ENCODE data around the gene SPATA32. TPM values are rescaled to one million over a fixed set of nuclear protein-coding genes. Genes with fewer than 3 reads are reported as not detected.
"Not testable (repeated sequence)": the region's sequence is repeated elsewhere in the genome, so short reads cannot be mapped to it uniquely, and the experiment has no call there.

SPATA32 gene
- polyA plus RNA-seq, 2 donors = not detected

DNA sequence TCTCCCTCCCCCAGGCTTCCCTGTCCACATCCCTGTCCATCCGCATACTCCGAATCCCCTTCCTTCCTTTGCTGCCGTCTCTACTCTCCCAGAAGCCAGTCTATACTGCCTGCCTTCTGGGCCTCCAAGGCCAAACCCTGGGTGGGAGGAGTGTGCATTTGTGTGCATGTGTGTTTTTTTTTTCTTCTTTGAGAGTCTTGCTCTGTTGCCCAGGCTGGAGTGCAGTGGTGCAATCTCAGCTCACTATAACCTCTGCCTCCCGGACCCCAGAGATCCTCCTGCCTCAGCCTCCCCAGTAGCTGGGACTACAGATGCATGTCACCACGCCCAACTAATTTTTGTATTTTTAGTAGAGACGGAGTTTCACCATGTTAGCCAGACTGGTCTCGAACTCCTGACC, 8.7 kb downstream of the SPATA32 start:
- not testable (repeated sequence) for H3K36me3 ChIP-seq (ENCODE audit: control insufficient read depth in 2 of 2, insufficient read depth in 2 of 2, low read length in 1 of 2); H3K27me3 ChIP-seq (ENCODE audit: control insufficient read depth in 1 of 2, insufficient read depth in 2 of 2, low read length in 2 of 2); H3K9me3 ChIP-seq (ENCODE audit: control insufficient read depth in 2 of 2, insufficient read depth in 1 of 2, low read depth in 1 of 2, low read length in 1 of 2); H3K27ac ChIP-seq (ENCODE audit: low read depth in 2 of 2, low read length in 1 of 2); H3K4me1 ChIP-seq (ENCODE audit: control insufficient read depth in 2 of 2, insufficient read depth in 2 of 2, low read length in 1 of 2); H3K4me3 ChIP-seq (ENCODE audit: low read depth in 1 of 2, low read length in 2 of 2)
- WGBS, 2 donors = 93 to 94% methylated on average over 7 of the region's 7 CpGs

DNA sequence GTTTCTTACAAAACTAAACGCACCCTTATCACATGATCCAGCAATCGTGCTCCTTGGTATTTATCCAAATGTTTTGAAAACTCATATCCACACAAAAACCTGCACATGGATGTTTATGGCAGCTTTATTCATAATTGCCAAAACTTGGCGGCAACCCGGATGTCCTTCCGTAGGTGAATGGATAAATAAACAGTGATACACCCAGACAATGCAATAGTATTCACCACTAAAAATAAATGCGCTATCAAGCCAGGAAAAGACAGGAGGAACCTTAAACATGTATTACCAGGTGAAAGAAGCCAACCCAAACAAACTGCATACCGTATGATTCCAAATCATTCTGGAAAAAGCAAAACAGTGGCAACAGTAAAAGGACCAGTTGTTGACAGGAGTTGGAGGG, 10.0 kb downstream of the SPATA32 start:
- H3K36me3 ChIP-seq (ENCODE audit: control insufficient read depth in 2 of 2, insufficient read depth in 2 of 2, low read length in 1 of 2) = no peaks in the 10 kb centered on the region
- H3K27me3 ChIP-seq (ENCODE audit: control insufficient read depth in 1 of 2, insufficient read depth in 2 of 2, low read length in 2 of 2) = no peaks in the 10 kb centered on the region
- H3K27ac ChIP-seq (ENCODE audit: low read depth in 2 of 2, low read length in 1 of 2) = no peak overlapping the region
- 56 to 57% methylated on average over 7 of the region's 7 CpGs for WGBS, 2 donors
- peaks cover 0 to 1% of the 10 kb centered on the region in 2 donors for H3K9me3 ChIP-seq (ENCODE audit: control insufficient read depth in 2 of 2, insufficient read depth in 1 of 2, low read depth in 1 of 2, low read length in 1 of 2)
- H3K4me3 ChIP-seq (ENCODE audit: low read depth in 1 of 2, low read length in 2 of 2) = no peak overlapping the region
- H3K4me1 ChIP-seq (ENCODE audit: control insufficient read depth in 2 of 2, insufficient read depth in 2 of 2, low read length in 1 of 2) = peaks cover 3 to 5% of the 10 kb centered on the region in 2 donors

DNA sequence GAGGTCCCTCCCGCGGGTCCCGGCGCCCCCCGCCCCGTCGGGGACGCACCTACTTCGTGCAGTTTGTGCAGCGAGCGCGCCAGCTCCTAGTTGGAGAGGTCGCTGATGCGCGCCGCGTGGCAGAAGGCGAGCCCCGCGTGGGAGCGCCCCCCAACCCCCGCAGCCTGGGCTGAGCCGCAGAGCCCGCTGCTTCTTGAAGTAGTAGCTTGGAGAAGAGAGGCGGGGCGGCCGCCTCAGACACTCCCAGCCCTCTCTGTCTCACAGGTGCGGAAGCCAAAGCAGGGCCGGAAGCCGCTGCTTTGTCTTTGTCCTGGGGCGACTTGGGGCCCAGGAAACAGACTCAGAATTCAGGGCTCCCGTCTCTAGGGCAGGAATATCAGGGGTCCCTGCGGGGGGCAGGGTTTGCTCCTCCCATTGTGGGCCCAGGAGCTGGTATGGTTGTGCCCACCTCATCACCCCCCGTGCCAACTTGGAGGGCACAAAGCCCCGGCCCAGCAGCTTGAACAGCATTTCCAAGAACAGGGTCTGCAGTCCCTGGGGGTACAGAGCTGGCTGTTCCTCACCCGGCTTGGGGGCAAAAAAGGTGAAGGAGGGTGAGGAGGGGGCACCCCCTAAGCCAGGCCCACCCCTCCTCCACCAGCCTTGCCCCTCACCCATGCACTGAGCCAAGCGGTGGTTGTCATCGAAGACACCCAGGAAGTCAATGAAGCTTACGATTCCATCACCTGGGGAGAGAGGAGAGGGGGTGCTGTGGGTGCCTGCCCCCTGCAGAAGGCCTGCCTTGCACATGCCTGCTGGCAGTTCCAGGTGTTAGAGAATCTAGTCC, 13.5 kb downstream of the SPATA32 start:
- Histone ChIP-seq H3K27ac (ENCODE audit: low read depth in 2 of 2, low read length in 1 of 2) (peak overlapping the region; percentile 87 to 90), H3K27me3 (ENCODE audit: control insufficient read depth in 1 of 2, insufficient read depth in 2 of 2, low read length in 2 of 2) (no peaks in the 10 kb centered on the region), H3K4me1 (ENCODE audit: control insufficient read depth in 2 of 2, insufficient read depth in 2 of 2, low read length in 1 of 2) (peaks cover 0 to 16% of the 10 kb centered on the region in 2 donors), H3K4me3 (ENCODE audit: low read depth in 1 of 2, low read length in 2 of 2) (peak overlapping the region; percentile 66 to 75), H3K36me3 (ENCODE audit: control insufficient read depth in 2 of 2, insufficient read depth in 2 of 2, low read length in 1 of 2) (peaks cover 0 to 8% of the 10 kb centered on the region in 2 donors), H3K9me3 (ENCODE audit: control insufficient read depth in 2 of 2, insufficient read depth in 1 of 2, low read depth in 1 of 2, low read length in 1 of 2) (no peaks in the 10 kb centered on the region)
- WGBS, 2 donors = 10 to 15% methylated on average over 32 to 39 of the region's 39 CpGs

GRCh38 chr17:45247429-45248131, 14.3 kb downstream of the SPATA32 start:
- H3K27me3 ChIP-seq (ENCODE audit: control insufficient read depth in 1 of 2, insufficient read depth in 2 of 2, low read length in 2 of 2) = no peaks in the 10 kb centered on the region
- 1% methylated on average over 59 to 61 of the region's 61 CpGs for WGBS, 2 donors
- H3K9me3 ChIP-seq (ENCODE audit: control insufficient read depth in 2 of 2, insufficient read depth in 1 of 2, low read depth in 1 of 2, low read length in 1 of 2) = no peaks in the 10 kb centered on the region
- peaks cover 0 to 16% of the 10 kb centered on the region in 2 donors for H3K4me1 ChIP-seq (ENCODE audit: control insufficient read depth in 2 of 2, insufficient read depth in 2 of 2, low read length in 1 of 2)
- H3K4me3 ChIP-seq (ENCODE audit: low read depth in 1 of 2, low read length in 2 of 2) = peak overlapping the region; percentile 66 to 75
- peak overlapping the region; percentile 87 to 90 for H3K27ac ChIP-seq (ENCODE audit: low read depth in 2 of 2, low read length in 1 of 2)
- peaks cover 0 to 10% of the 10 kb centered on the region in 2 donors for H3K36me3 ChIP-seq (ENCODE audit: control insufficient read depth in 2 of 2, insufficient read depth in 2 of 2, low read length in 1 of 2)

DNA sequence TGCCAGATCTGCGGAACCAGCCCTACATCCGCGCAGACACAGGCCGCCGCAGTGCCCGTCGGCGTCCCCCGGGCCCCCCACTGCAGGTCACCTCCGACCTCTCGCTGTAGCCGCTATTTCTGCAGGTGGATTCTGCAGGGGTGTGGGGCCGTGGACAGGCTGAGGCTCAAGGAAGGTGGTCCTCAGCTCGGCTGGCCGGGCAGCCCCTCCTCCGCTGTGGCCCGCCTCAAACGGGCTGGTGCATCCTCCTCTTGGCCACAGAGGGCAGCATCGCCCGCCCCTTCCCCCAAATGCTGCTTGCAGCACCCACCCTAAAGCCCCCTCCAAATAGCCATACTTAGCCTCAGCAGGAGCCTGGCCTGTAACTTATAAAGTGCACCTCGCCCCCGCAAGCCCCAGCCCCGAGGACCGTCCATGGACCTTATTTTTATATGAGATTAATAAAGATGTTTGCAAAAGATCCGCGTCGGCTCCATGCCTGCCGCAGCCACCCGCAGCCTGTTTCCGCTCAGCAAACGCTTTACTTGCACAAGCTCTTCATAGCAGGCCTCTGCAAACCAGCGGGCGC, 14.9 kb downstream of the SPATA32 start:
- H3K27me3 ChIP-seq (ENCODE audit: control insufficient read depth in 1 of 2, insufficient read depth in 2 of 2, low read length in 2 of 2) = no peaks in the 10 kb centered on the region
- peak overlapping the region; percentile 87 to 90 for H3K27ac ChIP-seq (ENCODE audit: low read depth in 2 of 2, low read length in 1 of 2)
- no peaks in the 10 kb centered on the region for H3K9me3 ChIP-seq (ENCODE audit: control insufficient read depth in 2 of 2, insufficient read depth in 1 of 2, low read depth in 1 of 2, low read length in 1 of 2)
- WGBS, 2 donors = 12 to 13% methylated on average over 33 of the region's 33 CpGs
- H3K4me3 ChIP-seq (ENCODE audit: low read depth in 1 of 2, low read length in 2 of 2) = peak overlapping the region; percentile 66 to 75
- peaks cover 0 to 16% of the 10 kb centered on the region in 2 donors for H3K4me1 ChIP-seq (ENCODE audit: control insufficient read depth in 2 of 2, insufficient read depth in 2 of 2, low read length in 1 of 2)
- peaks cover 0 to 10% of the 10 kb centered on the region in 2 donors for H3K36me3 ChIP-seq (ENCODE audit: control insufficient read depth in 2 of 2, insufficient read depth in 2 of 2, low read length in 1 of 2)

- no peaks in the 10 kb centered on the region for H3K9me3 ChIP-seq (ENCODE audit: control insufficient read depth in 2 of 2, insufficient read depth in 1 of 2, low read depth in 1 of 2, low read length in 1 of 2)
- 77 to 82% methylated on average over 8 of the region's 8 CpGs for WGBS, 2 donors
- H3K36me3 ChIP-seq (ENCODE audit: control insufficient read depth in 2 of 2, insufficient read depth in 2 of 2, low read length in 1 of 2) = peaks cover 0 to 10% of the 10 kb centered on the region in 2 donors
- H3K4me1 ChIP-seq (ENCODE audit: control insufficient read depth in 2 of 2, insufficient read depth in 2 of 2, low read length in 1 of 2) = peaks cover 0 to 19% of the 10 kb centered on the region in 2 donors
- no peak overlapping the region for H3K4me3 ChIP-seq (ENCODE audit: low read depth in 1 of 2, low read length in 2 of 2)
- H3K27me3 ChIP-seq (ENCODE audit: control insufficient read depth in 1 of 2, insufficient read depth in 2 of 2, low read length in 2 of 2) = no peaks in the 10 kb centered on the region
- no peak overlapping the region for H3K27ac ChIP-seq (ENCODE audit: low read depth in 2 of 2, low read length in 1 of 2)
Measured at GRCh38 chr17:45246338-45246737, 15.6 kb downstream of the SPATA32 start.

GRCh38 chr17:45244725-45245656, 16.9 kb downstream of the SPATA32 start:
- 88 to 90% methylated on average over 21 of the region's 21 CpGs for WGBS, 2 donors
- H3K36me3 ChIP-seq (ENCODE audit: control insufficient read depth in 2 of 2, insufficient read depth in 2 of 2, low read length in 1 of 2) = peaks cover 0 to 15% of the 10 kb centered on the region in 2 donors
- no peak overlapping the region for H3K27ac ChIP-seq (ENCODE audit: low read depth in 2 of 2, low read length in 1 of 2)
- H3K9me3 ChIP-seq (ENCODE audit: control insufficient read depth in 2 of 2, insufficient read depth in 1 of 2, low read depth in 1 of 2, low read length in 1 of 2) = no peaks in the 10 kb centered on the region
- H3K4me3 ChIP-seq (ENCODE audit: low read depth in 1 of 2, low read length in 2 of 2) = no peak overlapping the region
- no peaks in the 10 kb centered on the region for H3K27me3 ChIP-seq (ENCODE audit: control insufficient read depth in 1 of 2, insufficient read depth in 2 of 2, low read length in 2 of 2)
- H3K4me1 ChIP-seq (ENCODE audit: control insufficient read depth in 2 of 2, insufficient read depth in 2 of 2, low read length in 1 of 2) = peaks cover 0 to 26% of the 10 kb centered on the region in 2 donors

- Histone ChIP-seq H3K36me3 (ENCODE audit: control insufficient read depth in 2 of 2, insufficient read depth in 2 of 2, low read length in 1 of 2) (peaks cover 0 to 15% of the 10 kb centered on the region in 2 donors), H3K27ac (ENCODE audit: low read depth in 2 of 2, low read length in 1 of 2) (no peak overlapping the region), H3K4me3 (ENCODE audit: low read depth in 1 of 2, low read length in 2 of 2) (no peak overlapping the region), H3K4me1 (ENCODE audit: control insufficient read depth in 2 of 2, insufficient read depth in 2 of 2, low read length in 1 of 2) (peaks cover 0 to 25% of the 10 kb centered on the region in 2 donors), H3K9me3 (ENCODE audit: control insufficient read depth in 2 of 2, insufficient read depth in 1 of 2, low read depth in 1 of 2, low read length in 1 of 2) (no peaks in the 10 kb centered on the region), H3K27me3 (ENCODE audit: control insufficient read depth in 1 of 2, insufficient read depth in 2 of 2, low read length in 2 of 2) (no peaks in the 10 kb centered on the region)
- WGBS, 2 donors = 76 to 84% methylated on average over 18 of the region's 18 CpGs
Measured at GRCh38 chr17:45243750-45244149, 18.1 kb downstream of the SPATA32 start.

- no peaks in the 10 kb centered on the region for H3K9me3 ChIP-seq (ENCODE audit: control insufficient read depth in 2 of 2, insufficient read depth in 1 of 2, low read depth in 1 of 2, low read length in 1 of 2)
- H3K4me1 ChIP-seq (ENCODE audit: control insufficient read depth in 2 of 2, insufficient read depth in 2 of 2, low read length in 1 of 2) = peaks cover 0 to 21% of the 10 kb centered on the region in 2 donors
- no peak overlapping the region for H3K27ac ChIP-seq (ENCODE audit: low read depth in 2 of 2, low read length in 1 of 2)
- peak overlapping the region in 1 of 2 donors; percentile 21 for H3K4me3 ChIP-seq (ENCODE audit: low read depth in 1 of 2, low read length in 2 of 2)
- WGBS, 2 donors = 33 to 38% methylated on average over 14 to 18 of the region's 18 CpGs
- peaks cover 0 to 18% of the 10 kb centered on the region in 2 donors for H3K36me3 ChIP-seq (ENCODE audit: control insufficient read depth in 2 of 2, insufficient read depth in 2 of 2, low read length in 1 of 2)
- H3K27me3 ChIP-seq (ENCODE audit: control insufficient read depth in 1 of 2, insufficient read depth in 2 of 2, low read length in 2 of 2) = no peaks in the 10 kb centered on the region
Measured at GRCh38 chr17:45242029-45242414, 19.9 kb downstream of the SPATA32 start.
